ENCODE data around the gene CKB. TPM values are rescaled to one million over a fixed set of nuclear protein-coding genes. Genes with fewer than 3 reads are reported as not detected.

The CKB gene
- total RNA-seq, 1 experiment from 2014 or later, result 412 TPM

GRCh38 chr14:103507751-103508150 lies 14.9 kb downstream of the CKB start:
- Histone ChIP-seq H3K4me3 (ENCODE audit: insufficient read depth, low read depth, low read length) (no peak overlapping the region), H3K27me3 (ENCODE audit: control insufficient read depth, insufficient read depth, low read length) (no peaks in the 10 kb centered on the region), H3K36me3 (replicated peaks; ENCODE audit: control insufficient read depth, insufficient read depth, low read length) (peaks cover 10% of the 10 kb centered on the region)
- DNase-seq, result peak; percentile 27

GRCh38 chr14:103504991-103505565 lies 17.6 kb downstream of the CKB start:
- Histone ChIP-seq H3K27me3 (ENCODE audit: control insufficient read depth, insufficient read depth, low read length) (no peaks in the 10 kb centered on the region), H3K4me3 (ENCODE audit: insufficient read depth, low read depth, low read length) (no peak overlapping the region), H3K36me3 (replicated peaks; ENCODE audit: control insufficient read depth, insufficient read depth, low read length) (peaks cover 15% of the 10 kb centered on the region)
- peak; percentile 67 for DNase-seq

- H3K27me3 ChIP-seq (ENCODE audit: control insufficient read depth, insufficient read depth, low read length), result no peaks in the 10 kb centered on the region
- peaks cover 15% of the 10 kb centered on the region for H3K36me3 ChIP-seq (replicated peaks; ENCODE audit: control insufficient read depth, insufficient read depth, low read length)
- H3K4me3 ChIP-seq (ENCODE audit: insufficient read depth, low read depth, low read length), result no peak overlapping the region
- DNase-seq, result peak; percentile 27
Measured at GRCh38 chr14:103503296-103503695, 19.3 kb downstream of the CKB start.

- Histone ChIP-seq H3K36me3 (replicated peaks; ENCODE audit: control insufficient read depth, insufficient read depth, low read length) (peaks cover 15% of the 10 kb centered on the region), H3K27me3 (ENCODE audit: control insufficient read depth, insufficient read depth, low read length) (no peaks in the 10 kb centered on the region), H3K4me3 (ENCODE audit: insufficient read depth, low read depth, low read length) (no peak overlapping the region)
- DNase-seq, result peak; percentile 16
Measured at GRCh38 chr14:103502877-103503276, 19.8 kb downstream of the CKB start.

- DNase-seq, result peak; percentile 16
- H3K4me3 ChIP-seq (ENCODE audit: insufficient read depth, low read depth, low read length), result no peak overlapping the region
- no peaks in the 10 kb centered on the region for H3K27me3 ChIP-seq (ENCODE audit: control insufficient read depth, insufficient read depth, low read length)
- peaks cover 15% of the 10 kb centered on the region for H3K36me3 ChIP-seq (replicated peaks; ENCODE audit: control insufficient read depth, insufficient read depth, low read length)
Measured at GRCh38 chr14:103501921-103502669, 20.5 kb downstream of the CKB start.

- peaks cover 15% of the 10 kb centered on the region for H3K36me3 ChIP-seq (replicated peaks; ENCODE audit: control insufficient read depth, insufficient read depth, low read length)
- no peaks in the 10 kb centered on the region for H3K27me3 ChIP-seq (ENCODE audit: control insufficient read depth, insufficient read depth, low read length)
- no peak overlapping the region for H3K4me3 ChIP-seq (ENCODE audit: insufficient read depth, low read depth, low read length)
- DNase-seq, result peak; percentile 19
Measured at GRCh38 chr14:103501041-103501870, 21.4 kb downstream of the CKB start.

- Histone ChIP-seq H3K4me3 (ENCODE audit: insufficient read depth, low read depth, low read length) (no peak overlapping the region), H3K36me3 (replicated peaks; ENCODE audit: control insufficient read depth, insufficient read depth, low read length) (peaks cover 17% of the 10 kb centered on the region)
- peak; percentile 90 for DNase-seq
Measured at GRCh38 chr14:103500148-103500990, 22.3 kb downstream of the CKB start.

GRCh38 chr14:103499709-103500108 lies 22.9 kb downstream of the CKB start:
- peaks cover 13% of the 10 kb centered on the region for H3K36me3 ChIP-seq (replicated peaks; ENCODE audit: control insufficient read depth, insufficient read depth, low read length)
- H3K4me3 ChIP-seq (ENCODE audit: insufficient read depth, low read depth, low read length), result no peak overlapping the region
- no peak for DNase-seq
- H3K27me3 ChIP-seq (ENCODE audit: control insufficient read depth, insufficient read depth, low read length), result no peaks in the 10 kb centered on the region

More at GRCh38 chr14:103500148-103500990, 22.3 kb downstream of the CKB start:
- no peaks in the 10 kb centered on the region for H3K27me3 ChIP-seq (ENCODE audit: control insufficient read depth, insufficient read depth, low read length)

- Histone ChIP-seq H3K4me3 (ENCODE audit: insufficient read depth, low read depth, low read length) (no peak overlapping the region), H3K27me3 (ENCODE audit: control insufficient read depth, insufficient read depth, low read length) (no peaks in the 10 kb centered on the region), H3K36me3 (replicated peaks; ENCODE audit: control insufficient read depth, insufficient read depth, low read length) (peaks cover 9% of the 10 kb centered on the region)
- no peak for DNase-seq
Measured at GRCh38 chr14:103496776-103497175, 25.9 kb downstream of the CKB start.

GRCh38 chr14:103495854-103496253 lies 26.8 kb downstream of the CKB start:
- no peak overlapping the region for H3K4me3 ChIP-seq (ENCODE audit: insufficient read depth, low read depth, low read length)
- H3K27me3 ChIP-seq (ENCODE audit: control insufficient read depth, insufficient read depth, low read length), result no peaks in the 10 kb centered on the region
- DNase-seq, result no peak
- H3K36me3 ChIP-seq (replicated peaks; ENCODE audit: control insufficient read depth, insufficient read depth, low read length), result peaks cover 8% of the 10 kb centered on the region

GRCh38 chr14:103492156-103492925 lies 30.3 kb downstream of the CKB start:
- Histone ChIP-seq H3K4me3 (ENCODE audit: insufficient read depth, low read depth, low read length) (no peak overlapping the region), H3K36me3 (replicated peaks; ENCODE audit: control insufficient read depth, insufficient read depth, low read length) (peaks cover 14% of the 10 kb centered on the region), H3K27me3 (ENCODE audit: control insufficient read depth, insufficient read depth, low read length) (no peaks in the 10 kb centered on the region)
- no peak for DNase-seq

- Histone ChIP-seq H3K4me3 (ENCODE audit: insufficient read depth, low read depth, low read length) (no peak overlapping the region), H3K27me3 (ENCODE audit: control insufficient read depth, insufficient read depth, low read length) (no peaks in the 10 kb centered on the region), H3K36me3 (replicated peaks; ENCODE audit: control insufficient read depth, insufficient read depth, low read length) (peaks cover 15% of the 10 kb centered on the region)
- DNase-seq, result no peak
Measured at GRCh38 chr14:103491691-103492090, 30.9 kb downstream of the CKB start.

- Histone ChIP-seq H3K36me3 (replicated peaks; ENCODE audit: control insufficient read depth, insufficient read depth, low read length) (peaks cover 14% of the 10 kb centered on the region), H3K4me3 (ENCODE audit: insufficient read depth, low read depth, low read length) (no peak overlapping the region), H3K27me3 (ENCODE audit: control insufficient read depth, insufficient read depth, low read length) (no peaks in the 10 kb centered on the region)
- DNase-seq, result no peak
Measured at GRCh38 chr14:103489621-103490020, 33.0 kb downstream of the CKB start.

Measured in H7 (cell line).